IMR-90 (cell line): Measurements from ENCODE around the gene TAC4. TPM values are rescaled to one million over a fixed set of nuclear protein-coding genes. Genes with fewer than 3 reads are reported as not detected.

Source experiments
- ATAC-seq: fragments of 200-7000 bp; cut with Tn5 transposase; 2 replicates; pipeline ENCODE4 v1.9.1; 2020; ENCODE audit warnings: low read depth, mild to moderate bottlenecking, moderate library complexity
- BruUV-seq: library from RNA; stranded (reverse); fragments of 400-500 nt; replicated peaks from 2 replicates; lab custom pipeline; 2021; lab: Mats Ljungman, UMichigan
- CTCF ChIA-PET: fragments of 300-600 bp; formaldehyde crosslinking; extraction: SDS; loops from one replicate; lab custom pipeline; 2021; ENCODE audit warnings: antibody characterized with exemption; lab: Yijun Ruan, JAX
- POLR2A ChIA-PET: fragments of 300-600 bp; sonication (Branson Sonifier 250); formaldehyde crosslinking; loops from one replicate; lab custom pipeline; 2022; ENCODE audit warnings: antibody characterized with exemption; ENCODE audit not compliant: unreplicated experiment; lab: Charles Lee
- DNase-seq: peaks from one replicate; pipeline ENCODE4 v3.0.0; 2013
- H2AFZ ChIP-seq: replicated peaks from 2 replicates; pipeline ENCODE3; 2013; ENCODE audit warnings: low read length, mild to moderate bottlenecking; ENCODE audit not compliant: poor library complexity
- H2AK5ac ChIP-seq: 2 replicates; pipeline ENCODE4 v1.6.1; 2013; ENCODE audit warnings: low read depth, low read length, inconsistent platforms
- H2AK9ac ChIP-seq: replicated peaks from 2 replicates; pipeline ENCODE3; 2013; ENCODE audit warnings: mild to moderate bottlenecking, low read depth, low read length, moderate library complexity; ENCODE audit not compliant: poor library complexity
- H2BK120ac ChIP-seq: 2 replicates; pipeline ENCODE4 v1.6.1; 2013; ENCODE audit warnings: low read depth, low read length, inconsistent platforms
- H2BK15ac ChIP-seq: 3 replicates; pipeline ENCODE4 v1.6.1; 2013; ENCODE audit warnings: low read depth, low read length, inconsistent platforms
- H2BK20ac ChIP-seq: 2 replicates; pipeline ENCODE4 v1.6.1; 2013; ENCODE audit warnings: low read depth, mild to moderate bottlenecking, inconsistent platforms, low read length, moderate library complexity
- H2BK5ac ChIP-seq: 2 replicates; pipeline ENCODE4 v1.6.1; 2013; ENCODE audit warnings: mild to moderate bottlenecking, low read depth, low read length, inconsistent platforms; ENCODE audit not compliant: poor library complexity, severe bottlenecking
- H3K14ac ChIP-seq: replicated peaks from 2 replicates; pipeline ENCODE4 v1.6.1; 2013; ENCODE audit warnings: low read depth, low read length, inconsistent platforms
- H3K18ac ChIP-seq: 2 replicates; pipeline ENCODE4 v1.6.1; 2013; ENCODE audit warnings: low read depth, low read length, control low read depth
- H3K23ac ChIP-seq: 2 replicates; pipeline ENCODE4 v1.6.1; 2013; ENCODE audit warnings: low read depth, low read length, inconsistent platforms
- H3K27ac ChIP-seq: 2 replicates; pipeline ENCODE4 v1.5.1; 2013; ENCODE audit warnings: mild to moderate bottlenecking, control low read depth, low read length; ENCODE audit not compliant: insufficient read depth
- H3K27me3 ChIP-seq: 2 replicates; pipeline ENCODE4 v1.6.1; 2013; ENCODE audit warnings: low read length; ENCODE audit not compliant: control insufficient read depth, insufficient read depth
- H3K36me3 ChIP-seq: 2 replicates; pipeline ENCODE4 v1.6.1; 2013; ENCODE audit warnings: low read length, mixed read lengths; ENCODE audit not compliant: control insufficient read depth, insufficient read depth
- H3K4ac ChIP-seq: 2 replicates; pipeline ENCODE4 v1.6.1; 2013; ENCODE audit warnings: low read depth, low read length, inconsistent platforms
- H3K4me1 ChIP-seq: 2 replicates; pipeline ENCODE4 v1.6.1; 2013; ENCODE audit warnings: low read length, mixed read lengths; ENCODE audit not compliant: control insufficient read depth, insufficient read depth
- H3K4me2 ChIP-seq: 2 replicates; pipeline ENCODE4 v1.6.1; 2013; ENCODE audit warnings: low read depth, mild to moderate bottlenecking, control low read depth, low read length, moderate library complexity
- H3K4me3 ChIP-seq: 2 replicates; pipeline ENCODE4 v1.5.1; 2013; ENCODE audit warnings: low read depth, mild to moderate bottlenecking, control low read depth, low read length, moderate library complexity; ENCODE audit not compliant: insufficient read depth
- H3K56ac ChIP-seq: 2 replicates; pipeline ENCODE4 v1.6.1; 2013; ENCODE audit warnings: low read length, inconsistent platforms; ENCODE audit not compliant: insufficient read depth; ENCODE audit errors: extremely low read depth
- H3K79me1 ChIP-seq, 2 experiments: 2 replicates each; pipeline ENCODE4 v1.6.1; 2013; ENCODE audit warnings: low read length in 2 of 2, inconsistent platforms in 1 of 2, low read depth in 1 of 2
- H3K9ac ChIP-seq: 2 replicates; pipeline ENCODE4 v1.6.1; 2013; ENCODE audit warnings: low read depth, low read length, control low read depth
- H3K9me1 ChIP-seq: 2 replicates; pipeline ENCODE4 v1.6.1; 2013; ENCODE audit warnings: low read length, inconsistent platforms; ENCODE audit not compliant: insufficient read depth
- H3K9me3 ChIP-seq: 2 replicates; pipeline ENCODE4 v1.6.1; 2013; ENCODE audit warnings: low read length; ENCODE audit not compliant: control insufficient read depth, insufficient read depth
- H4K20me1 ChIP-seq: 2 replicates; pipeline ENCODE4 v1.6.1; 2013; ENCODE audit warnings: low read length, inconsistent platforms; ENCODE audit not compliant: insufficient read depth
- H4K5ac ChIP-seq: 2 replicates; pipeline ENCODE4 v1.6.1; 2013; ENCODE audit warnings: mild to moderate bottlenecking, low read depth, low read length, control low read depth
- H4K8ac ChIP-seq, 2 experiments: 2 replicates each; pipeline ENCODE4 v1.6.1; 2013; ENCODE audit warnings: low read depth in 2 of 2, low read length in 2 of 2, control low read depth in 1 of 2, inconsistent platforms in 1 of 2
- H4K91ac ChIP-seq: 2 replicates; pipeline ENCODE4 v1.6.1; 2013; ENCODE audit warnings: low read depth, low read length, inconsistent platforms; ENCODE audit not compliant: insufficient read depth
- BHLHE40 ChIP-seq: fragments of 150-350 bp; IDR thresholded peaks from 2 replicates; pipeline ENCODE4 v1.6.1; 2016; ENCODE audit warnings: mild to moderate bottlenecking, low read depth, low read length
- CEBPB ChIP-seq: IDR thresholded peaks from 2 replicates; pipeline ENCODE4 v1.6.1; 2012; ENCODE audit warnings: low read depth, low read length, improper control_type of control experiment
- CHD1 ChIP-seq: IDR thresholded peaks from 2 replicates; pipeline ENCODE4 v1.6.1; 2012; ENCODE audit warnings: low read depth, low read length, improper control_type of control experiment
- FOS ChIP-seq: fragments of 150-350 bp; IDR thresholded peaks from 2 replicates; pipeline ENCODE4 v1.6.1; 2016; ENCODE audit warnings: low read depth, low read length
- MAFK ChIP-seq: IDR thresholded peaks from 2 replicates; pipeline ENCODE4 v1.6.1; 2012; ENCODE audit warnings: low read depth, low read length, improper control_type of control experiment
- MAZ ChIP-seq: IDR thresholded peaks from 2 replicates; pipeline ENCODE4 v1.6.1; 2012; ENCODE audit warnings: low read depth, mild to moderate bottlenecking, low read length, improper control_type of control experiment, moderate library complexity, borderline replicate concordance
- MXI1 ChIP-seq: IDR thresholded peaks from 2 replicates; pipeline ENCODE4 v1.6.1; 2012; ENCODE audit warnings: low read depth, mild to moderate bottlenecking, low read length, moderate library complexity, borderline replicate concordance
- NFE2L2 ChIP-seq: fragments of 150-350 bp; IDR thresholded peaks from 2 replicates; pipeline ENCODE4 v1.6.1; 2016; ENCODE audit warnings: low read depth, mild to moderate bottlenecking, low read length
- POLR2A ChIP-seq: IDR thresholded peaks from 2 replicates; pipeline ENCODE4 v1.6.1; 2012; ENCODE audit warnings: mild to moderate bottlenecking, low read depth, low read length
- RAD21 ChIP-seq: IDR thresholded peaks from 2 replicates; pipeline ENCODE4 v1.6.1; 2012; ENCODE audit warnings: low read length, improper control_type of control experiment
- RCOR1 ChIP-seq: IDR thresholded peaks from 2 replicates; pipeline ENCODE4 v1.6.1; 2012; ENCODE audit warnings: mild to moderate bottlenecking, low read length, improper control_type of control experiment; ENCODE audit not compliant: insufficient replicate concordance
- RFX5 ChIP-seq: IDR thresholded peaks from 2 replicates; pipeline ENCODE4 v1.8.0; 2012; ENCODE audit warnings: low read depth, mild to moderate bottlenecking, low read length, moderate library complexity
- SMC3 ChIP-seq: fragments of 150-350 bp; IDR thresholded peaks from 2 replicates; pipeline ENCODE4 v1.6.1; 2016; ENCODE audit warnings: low read depth, mild to moderate bottlenecking, antibody characterized with exemption, low read length, moderate library complexity
- WGBS, 2 experiments: methylation state at CpG; one replicate each; pipeline versions ENCODE4 v1.1.5 to v1.1.7; 2013; ENCODE audit warnings: missing lambda C conversion rate in 2 of 2; ENCODE audit not compliant: insufficient read length in 1 of 2; ENCODE audit errors: extremely low coverage in 2 of 2; 5-methylcytosine and 5-hydroxymethylcytosine counted together
- dilution Hi-C: fragments of 300-500 bp; cut with HindIII; formaldehyde crosslinking; loops from one replicate; pipeline ENCODE4 v1.14.3; 2018; ENCODE audit warnings: low sequenced_read_pairs; ENCODE audit not compliant: unreplicated experiment
- in situ Hi-C: fragments of 300-500 bp; cut with MboI; formaldehyde crosslinking; loops from 3 replicates; pipeline ENCODE4 v1.14.3; 2019; ENCODE audit warnings: low sequenced_read_pairs, inconsistent platforms, mixed read lengths
- intact Hi-C: fragments of 100-400 bp; cut with micrococcal nuclease; formaldehyde crosslinking; loops from 2 replicates; pipeline ENCODE4 v1.10.0; 2022
- polyA plus RNA-seq, 3 experiments: library from polyadenylated mRNA; depleted of rRNA; stranded (reverse); fragments of >200 nt; gene quantifications; 2 replicates each; pipeline ENCODE4 v1.2.3, GENCODE V29; 2012; ENCODE audit warnings: low replicate concordance in 1 of 3
- total RNA-seq: library from RNA; depleted of rRNA; stranded (reverse); fragments of >200 nt; gene quantifications from 2 replicates; pipeline ENCODE4 v1.2.3, GENCODE V29; 2012
- TF ChIP-seq, protein P1 (sequence below): fragments of 150-350 bp; IDR thresholded peaks from 2 replicates; pipeline ENCODE4 v1.6.1; 2017; ENCODE audit warnings: mild to moderate bottlenecking, antibody characterized with exemption, low read length, low read depth
- TF ChIP-seq, protein P2 (sequence below): conservative IDR thresholded peaks from 2 replicates; pipeline ENCODE4 v1.5.1; 2012; ENCODE audit warnings: mild to moderate bottlenecking, low read depth, low read length, improper control_type of control experiment
- TF ChIP-seq, protein P3 (sequence below): fragments of 150-350 bp; IDR thresholded peaks from 2 replicates; pipeline ENCODE4 v1.6.1; 2016; ENCODE audit warnings: low read depth, mild to moderate bottlenecking, low read length, moderate library complexity, borderline replicate concordance

The TAC4 gene
- total and polyA plus RNA-seq, 2 of the 4 experiments (the other 2 are of a cell fraction) = not detected

DNA sequence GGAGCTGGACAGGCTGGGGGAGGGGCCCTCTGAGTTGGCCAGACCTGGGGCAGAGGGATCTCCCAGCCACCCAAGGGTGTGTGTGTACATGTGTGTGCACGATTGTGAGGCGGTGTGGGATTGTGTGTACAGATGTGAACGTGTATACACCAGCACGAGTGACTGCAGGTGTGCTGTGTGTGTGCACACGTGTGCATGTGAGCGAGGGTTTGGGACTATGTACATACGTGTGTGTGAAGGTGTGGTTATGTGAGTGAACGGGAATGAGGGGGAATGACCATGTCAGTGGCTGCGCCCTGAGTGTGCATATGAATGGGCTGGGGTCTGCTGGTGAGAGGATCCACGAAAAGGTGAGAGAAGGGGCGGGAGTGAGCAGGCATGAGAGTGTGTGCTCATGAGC is 22.4 kb upstream of the TAC4 start:
- Histone ChIP-seq H3K23ac (peak overlapping the region; percentile 38; the same call in 1 of the 2 replicates), H3K27me3 (peaks cover 83% of the 10 kb centered on the region), H3K56ac (no peak overlapping the region), H4K91ac (no peak overlapping the region), H2BK15ac (no peak overlapping the region), H2AFZ (no peak overlapping the region), H4K8ac (no peak overlapping the region), H3K9me1 (no peaks in the 10 kb centered on the region), H3K9me3 (no peaks in the 10 kb centered on the region), H3K9ac (no peak overlapping the region), H3K4me2 (no peak overlapping the region), H3K14ac (no peak overlapping the region), H2BK5ac (no peak overlapping the region), H3K18ac (no peak overlapping the region), H3K4ac (no peak overlapping the region), H2AK9ac (no peak overlapping the region), H2BK120ac (no peak overlapping the region), H4K5ac (no peak overlapping the region), H2BK20ac (no peak overlapping the region), H3K36me3 (no peaks in the 10 kb centered on the region), H3K4me3 (no peak overlapping the region), H3K27ac (no peak overlapping the region), H3K79me1 (no peaks in the 10 kb centered on the region), H2AK5ac (no peak overlapping the region), H4K20me1 (no peaks in the 10 kb centered on the region), H3K4me1 (peaks cover 5% of the 10 kb centered on the region; the same call in 1 of the 2 replicates)
- in situ Hi-C loops (no loop called here), dilution Hi-C loops (no loop called here), intact Hi-C loops (no loop called here)
- CTCF ChIA-PET = interaction anchor here (0.7 kb wide), 1 partner anchor 126 kb away, joined by 4 read pairs; no protein-coding TSS in a partner anchor
- TF ChIP-seq, protein P1, sequence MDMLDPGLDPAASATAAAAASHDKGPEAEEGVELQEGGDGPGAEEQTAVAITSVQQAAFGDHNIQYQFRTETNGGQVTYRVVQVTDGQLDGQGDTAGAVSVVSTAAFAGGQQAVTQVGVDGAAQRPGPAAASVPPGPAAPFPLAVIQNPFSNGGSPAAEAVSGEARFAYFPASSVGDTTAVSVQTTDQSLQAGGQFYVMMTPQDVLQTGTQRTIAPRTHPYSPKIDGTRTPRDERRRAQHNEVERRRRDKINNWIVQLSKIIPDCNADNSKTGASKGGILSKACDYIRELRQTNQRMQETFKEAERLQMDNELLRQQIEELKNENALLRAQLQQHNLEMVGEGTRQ = no peak
- TF ChIP-seq FOS (no peak), POLR2A (no peak), CHD1 (no peak), RFX5 (no peak), BHLHE40 (no peak), RCOR1 (no peak), MAFK (no peak), MXI1 (no peak), CEBPB (no peak), NFE2L2 (no peak), MAZ (no peak), SMC3 (no peak), RAD21 (no peak)
- TF ChIP-seq, protein P2, sequence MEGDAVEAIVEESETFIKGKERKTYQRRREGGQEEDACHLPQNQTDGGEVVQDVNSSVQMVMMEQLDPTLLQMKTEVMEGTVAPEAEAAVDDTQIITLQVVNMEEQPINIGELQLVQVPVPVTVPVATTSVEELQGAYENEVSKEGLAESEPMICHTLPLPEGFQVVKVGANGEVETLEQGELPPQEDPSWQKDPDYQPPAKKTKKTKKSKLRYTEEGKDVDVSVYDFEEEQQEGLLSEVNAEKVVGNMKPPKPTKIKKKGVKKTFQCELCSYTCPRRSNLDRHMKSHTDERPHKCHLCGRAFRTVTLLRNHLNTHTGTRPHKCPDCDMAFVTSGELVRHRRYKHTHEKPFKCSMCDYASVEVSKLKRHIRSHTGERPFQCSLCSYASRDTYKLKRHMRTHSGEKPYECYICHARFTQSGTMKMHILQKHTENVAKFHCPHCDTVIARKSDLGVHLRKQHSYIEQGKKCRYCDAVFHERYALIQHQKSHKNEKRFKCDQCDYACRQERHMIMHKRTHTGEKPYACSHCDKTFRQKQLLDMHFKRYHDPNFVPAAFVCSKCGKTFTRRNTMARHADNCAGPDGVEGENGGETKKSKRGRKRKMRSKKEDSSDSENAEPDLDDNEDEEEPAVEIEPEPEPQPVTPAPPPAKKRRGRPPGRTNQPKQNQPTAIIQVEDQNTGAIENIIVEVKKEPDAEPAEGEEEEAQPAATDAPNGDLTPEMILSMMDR = no peak
- TF ChIP-seq, protein P3, sequence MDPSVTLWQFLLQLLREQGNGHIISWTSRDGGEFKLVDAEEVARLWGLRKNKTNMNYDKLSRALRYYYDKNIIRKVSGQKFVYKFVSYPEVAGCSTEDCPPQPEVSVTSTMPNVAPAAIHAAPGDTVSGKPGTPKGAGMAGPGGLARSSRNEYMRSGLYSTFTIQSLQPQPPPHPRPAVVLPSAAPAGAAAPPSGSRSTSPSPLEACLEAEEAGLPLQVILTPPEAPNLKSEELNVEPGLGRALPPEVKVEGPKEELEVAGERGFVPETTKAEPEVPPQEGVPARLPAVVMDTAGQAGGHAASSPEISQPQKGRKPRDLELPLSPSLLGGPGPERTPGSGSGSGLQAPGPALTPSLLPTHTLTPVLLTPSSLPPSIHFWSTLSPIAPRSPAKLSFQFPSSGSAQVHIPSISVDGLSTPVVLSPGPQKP = no peak
- no TSS peak for BruUV-seq
- 66% methylated on average over 6 of the region's 11 CpGs; no CpG with 5 or more reads in 1 of the 2 experiments for WGBS, 2 experiments
- DNase-seq (no peak), ATAC-seq (no peak)
- POLR2A ChIA-PET = no interaction called here
